HEK293 (cell line): ENCODE results near the gene PPP1CA.

Source experiments
- BCL11A ChIP-seq: fragments of 450-650 bp; formaldehyde crosslinking; IDR thresholded peaks from 2 replicates; pipeline ENCODE4 v1.5.1; 2016; ENCODE audit warnings: low read depth, missing biosample characterization, missing genetic modification characterization
- CTCF ChIP-seq: fragments of 450-650 bp; formaldehyde crosslinking; IDR thresholded peaks from 2 replicates; pipeline ENCODE4 v1.5.1; 2016; ENCODE audit warnings: missing biosample characterization, missing genetic modification characterization
- HOXA7 ChIP-seq: sonication (generic); formaldehyde crosslinking; IDR thresholded peaks from 2 replicates; pipeline ENCODE4 v1.8.1; 2022; ENCODE audit warnings: missing genetic modification reagents, borderline replicate concordance
- TRIM28 ChIP-seq: IDR thresholded peaks from 2 replicates; pipeline ENCODE4 v1.6.1; 2011; ENCODE audit warnings: low read length, control low read depth, borderline replicate concordance
- ZBTB1 ChIP-seq: fragments of 450-650 bp; formaldehyde crosslinking; IDR thresholded peaks from 2 replicates; pipeline ENCODE4 v1.5.1; 2016; ENCODE audit warnings: missing biosample characterization, missing genetic modification characterization
- ZNF354C ChIP-seq: fragments of 450-650 bp; formaldehyde crosslinking; IDR thresholded peaks from 2 replicates; pipeline ENCODE4 v1.5.1; 2016; ENCODE audit warnings: missing biosample characterization, missing genetic modification characterization, low read depth, borderline replicate concordance
- ZNF426 ChIP-seq: fragments of 450-650 bp; formaldehyde crosslinking; IDR thresholded peaks from 2 replicates; pipeline ENCODE4 v1.5.1; 2017; ENCODE audit warnings: missing biosample characterization, missing genetic modification characterization, mild to moderate bottlenecking, inconsistent platforms, moderate library complexity
- TF ChIP-seq, protein P1 (sequence below): fragments of 450-650 bp; formaldehyde crosslinking; IDR thresholded peaks from 2 replicates; pipeline ENCODE4 v1.5.1; 2016; ENCODE audit warnings: missing biosample characterization, missing genetic modification characterization, borderline replicate concordance
- TF ChIP-seq, protein P2 (sequence below): fragments of 450-650 bp; IDR thresholded peaks from 2 replicates; pipeline ENCODE4 v1.5.1; 2018; ENCODE audit warnings: missing biosample characterization, missing genetic modification characterization

- no peak for TF ChIP-seq ZNF354C (tag by site-specific recombination)
- no peak for TF ChIP-seq TRIM28
- TF ChIP-seq, protein P1, sequence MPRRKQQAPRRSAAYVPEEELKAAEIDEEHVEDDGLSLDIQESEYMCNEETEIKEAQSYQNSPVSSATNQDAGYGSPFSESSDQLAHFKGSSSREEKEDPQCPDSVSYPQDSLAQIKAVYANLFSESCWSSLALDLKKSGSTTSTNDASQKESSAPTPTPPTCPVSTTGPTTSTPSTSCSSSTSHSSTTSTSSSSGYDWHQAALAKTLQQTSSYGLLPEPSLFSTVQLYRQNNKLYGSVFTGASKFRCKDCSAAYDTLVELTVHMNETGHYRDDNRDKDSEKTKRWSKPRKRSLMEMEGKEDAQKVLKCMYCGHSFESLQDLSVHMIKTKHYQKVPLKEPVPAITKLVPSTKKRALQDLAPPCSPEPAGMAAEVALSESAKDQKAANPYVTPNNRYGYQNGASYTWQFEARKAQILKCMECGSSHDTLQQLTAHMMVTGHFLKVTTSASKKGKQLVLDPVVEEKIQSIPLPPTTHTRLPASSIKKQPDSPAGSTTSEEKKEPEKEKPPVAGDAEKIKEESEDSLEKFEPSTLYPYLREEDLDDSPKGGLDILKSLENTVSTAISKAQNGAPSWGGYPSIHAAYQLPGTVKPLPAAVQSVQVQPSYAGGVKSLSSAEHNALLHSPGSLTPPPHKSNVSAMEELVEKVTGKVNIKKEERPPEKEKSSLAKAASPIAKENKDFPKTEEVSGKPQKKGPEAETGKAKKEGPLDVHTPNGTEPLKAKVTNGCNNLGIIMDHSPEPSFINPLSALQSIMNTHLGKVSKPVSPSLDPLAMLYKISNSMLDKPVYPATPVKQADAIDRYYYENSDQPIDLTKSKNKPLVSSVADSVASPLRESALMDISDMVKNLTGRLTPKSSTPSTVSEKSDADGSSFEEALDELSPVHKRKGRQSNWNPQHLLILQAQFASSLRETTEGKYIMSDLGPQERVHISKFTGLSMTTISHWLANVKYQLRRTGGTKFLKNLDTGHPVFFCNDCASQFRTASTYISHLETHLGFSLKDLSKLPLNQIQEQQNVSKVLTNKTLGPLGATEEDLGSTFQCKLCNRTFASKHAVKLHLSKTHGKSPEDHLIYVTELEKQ (tag by site-specific recombination) = no peak
- TF ChIP-seq CTCF (tag by site-specific recombination) = no peak
- TF ChIP-seq, protein P2, sequence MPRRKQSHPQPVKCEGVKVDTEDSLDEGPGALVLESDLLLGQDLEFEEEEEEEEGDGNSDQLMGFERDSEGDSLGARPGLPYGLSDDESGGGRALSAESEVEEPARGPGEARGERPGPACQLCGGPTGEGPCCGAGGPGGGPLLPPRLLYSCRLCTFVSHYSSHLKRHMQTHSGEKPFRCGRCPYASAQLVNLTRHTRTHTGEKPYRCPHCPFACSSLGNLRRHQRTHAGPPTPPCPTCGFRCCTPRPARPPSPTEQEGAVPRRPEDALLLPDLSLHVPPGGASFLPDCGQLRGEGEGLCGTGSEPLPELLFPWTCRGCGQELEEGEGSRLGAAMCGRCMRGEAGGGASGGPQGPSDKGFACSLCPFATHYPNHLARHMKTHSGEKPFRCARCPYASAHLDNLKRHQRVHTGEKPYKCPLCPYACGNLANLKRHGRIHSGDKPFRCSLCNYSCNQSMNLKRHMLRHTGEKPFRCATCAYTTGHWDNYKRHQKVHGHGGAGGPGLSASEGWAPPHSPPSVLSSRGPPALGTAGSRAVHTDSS (tag by site-specific recombination) = no peak
- no peak for TF ChIP-seq HOXA7 (CRISPR knock-in tag)
- TF ChIP-seq BCL11A (tag by site-specific recombination) = no peak
- TF ChIP-seq ZNF426 = no peak
- TF ChIP-seq ZBTB1 (tag by site-specific recombination) = no peak
Observed at GRCh38 chr11:67356387-67356863, 45.2 kb downstream of the PPP1CA start.
